Activated CD8-positive, alpha-beta T cell treated with anti-CD3 and anti-CD28 coated beads for 36 hours (primary cell): ENCODE results near the gene RAG1. TPM values are rescaled to one million over a fixed set of nuclear protein-coding genes. Genes with fewer than 3 reads are reported as not detected.

Experiments used
- ATAC-seq: fragments of 200-7000 bp; cut with Tn5 transposase; one replicate; pipeline ENCODE4 v1.10.0; 2021; ENCODE audit warnings: mild to moderate bottlenecking, moderate library complexity
- CTCF ChIA-PET: fragments of 350-600 bp; sonication (Branson Sonifier 250); formaldehyde crosslinking; loops from one replicate; lab custom pipeline; 2021; ENCODE audit warnings: antibody characterized with exemption; lab: Charles Lee
- POLR2A ChIA-PET: fragments of 350-600 bp; sonication (Branson Sonifier 250); formaldehyde crosslinking; loops from one replicate; lab custom pipeline; 2021; ENCODE audit warnings: antibody characterized with exemption; lab: Charles Lee
- DNase-seq: peaks from one replicate; pipeline ENCODE4 v3.0.0-alpha.2; 2020
- H3K27ac Mint-ChIP-seq: one replicate; pipeline ENCODE4 v1.8.0; 2021; ENCODE audit warnings: mild to moderate bottlenecking, mixed read lengths
- H3K27me3 Mint-ChIP-seq: one replicate; pipeline ENCODE4 v1.8.0; 2021; ENCODE audit warnings: mixed read lengths
- H3K36me3 Mint-ChIP-seq: one replicate; pipeline ENCODE4 v1.8.0; 2021; ENCODE audit warnings: low read depth, mixed read lengths
- H3K4me1 Mint-ChIP-seq: one replicate; pipeline ENCODE4 v1.8.0; 2021; ENCODE audit warnings: low read depth, mixed read lengths
- H3K4me3 Mint-ChIP-seq: one replicate; pipeline ENCODE4 v1.8.0; 2021; ENCODE audit warnings: mild to moderate bottlenecking, moderate library complexity, mixed read lengths
- H3K9me3 Mint-ChIP-seq: one replicate; pipeline ENCODE4 v1.8.0; 2021; ENCODE audit warnings: mixed read lengths
- intact Hi-C: fragments of 100-400 bp; cut with micrococcal nuclease; formaldehyde crosslinking; loops from one replicate; pipeline ENCODE4 v1.10.0; 2022
- total RNA-seq, 2 experiments: library from RNA; stranded (reverse); gene quantifications; one replicate each; pipeline ENCODE4 v1.2.3, GENCODE V29; 2021
- TF ChIP-seq, protein P1 (sequence below): fragments of 200-600 bp; IDR thresholded peaks from one replicate; pipeline ENCODE4 v1.8.0; 2022; ENCODE audit warnings: antibody characterized with exemption, mild to moderate bottlenecking

RAG1 gene
- total RNA-seq, 2 experiments from 2014 or later: 0.16 to 0.36 TPM

DNA sequence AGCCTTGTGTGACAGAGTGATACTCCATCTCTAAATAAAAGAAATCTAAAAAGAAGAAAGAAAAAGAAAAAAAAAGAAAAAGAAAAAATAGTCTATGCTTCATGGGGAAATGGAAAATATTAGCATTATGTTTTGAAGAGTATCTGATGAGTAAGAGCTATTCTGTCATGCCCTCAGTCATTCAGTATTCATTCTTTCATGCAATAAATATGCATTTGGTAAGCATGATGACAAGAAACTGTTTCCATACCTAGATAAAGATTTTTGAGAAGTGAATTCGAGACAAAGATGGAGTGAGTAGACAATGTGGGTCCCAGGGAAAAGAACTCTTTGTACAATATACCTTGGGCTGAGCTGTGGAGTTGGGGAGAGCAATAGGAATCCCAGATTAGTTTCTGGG, 20.3 kb downstream of the RAG1 start:
- no peak for ATAC-seq
- ChIA-PET POLR2A (no interaction called here), CTCF (interaction anchor here (3.1 to 3.7 kb wide), 2 partner anchors 24 to 158 kb away, joined by 13 to 18 read pairs; no protein-coding TSS in a partner anchor)
- DNase-seq: no peak
- Mint-ChIP-seq H3K9me3 (no peaks in the 10 kb centered on the region), H3K4me1 (no peaks in the 10 kb centered on the region), H3K4me3 (no peak overlapping the region), H3K27me3 (peaks cover 23% of the 10 kb centered on the region), H3K27ac (no peak overlapping the region), H3K36me3 (no peaks in the 10 kb centered on the region)
- intact Hi-C loops: no loop called here
- TF ChIP-seq, protein P1, sequence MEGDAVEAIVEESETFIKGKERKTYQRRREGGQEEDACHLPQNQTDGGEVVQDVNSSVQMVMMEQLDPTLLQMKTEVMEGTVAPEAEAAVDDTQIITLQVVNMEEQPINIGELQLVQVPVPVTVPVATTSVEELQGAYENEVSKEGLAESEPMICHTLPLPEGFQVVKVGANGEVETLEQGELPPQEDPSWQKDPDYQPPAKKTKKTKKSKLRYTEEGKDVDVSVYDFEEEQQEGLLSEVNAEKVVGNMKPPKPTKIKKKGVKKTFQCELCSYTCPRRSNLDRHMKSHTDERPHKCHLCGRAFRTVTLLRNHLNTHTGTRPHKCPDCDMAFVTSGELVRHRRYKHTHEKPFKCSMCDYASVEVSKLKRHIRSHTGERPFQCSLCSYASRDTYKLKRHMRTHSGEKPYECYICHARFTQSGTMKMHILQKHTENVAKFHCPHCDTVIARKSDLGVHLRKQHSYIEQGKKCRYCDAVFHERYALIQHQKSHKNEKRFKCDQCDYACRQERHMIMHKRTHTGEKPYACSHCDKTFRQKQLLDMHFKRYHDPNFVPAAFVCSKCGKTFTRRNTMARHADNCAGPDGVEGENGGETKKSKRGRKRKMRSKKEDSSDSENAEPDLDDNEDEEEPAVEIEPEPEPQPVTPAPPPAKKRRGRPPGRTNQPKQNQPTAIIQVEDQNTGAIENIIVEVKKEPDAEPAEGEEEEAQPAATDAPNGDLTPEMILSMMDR: no peak

GRCh38 chr11:36590513-36590912, 22.7 kb downstream of the RAG1 start:
- Mint-ChIP-seq H3K27ac (no peak overlapping the region), H3K4me3 (no peak overlapping the region), H3K9me3 (no peaks in the 10 kb centered on the region), H3K27me3 (peaks cover 36% of the 10 kb centered on the region), H3K4me1 (peaks cover 5% of the 10 kb centered on the region), H3K36me3 (no peaks in the 10 kb centered on the region)
- TF ChIP-seq, protein P1: no peak
- CTCF ChIA-PET: no interaction called here
- POLR2A ChIA-PET: interaction anchor here (0.6 kb wide), 1 partner anchor 13 kb away, joined by 3 read pairs; no protein-coding TSS in a partner anchor
- intact Hi-C loops: no loop called here
- ATAC-seq (no peak), DNase-seq (no peak)

- H3K9me3 Mint-ChIP-seq: no peaks in the 10 kb centered on the region
- POLR2A ChIA-PET: no interaction called here
- CTCF ChIA-PET: no interaction called here
- H3K27me3 Mint-ChIP-seq: peaks cover 36% of the 10 kb centered on the region
- peaks cover 5% of the 10 kb centered on the region for H3K4me1 Mint-ChIP-seq
- TF ChIP-seq, protein P1: no peak
- no peak overlapping the region for H3K27ac Mint-ChIP-seq
- ATAC-seq (no peak), DNase-seq (no peak)
- no peaks in the 10 kb centered on the region for H3K36me3 Mint-ChIP-seq
- intact Hi-C loops: no loop called here
- no peak overlapping the region for H3K4me3 Mint-ChIP-seq
These were observed 23.6 kb downstream of the RAG1 start for GRCh38 chr11:36591433-36591832.

DNA sequence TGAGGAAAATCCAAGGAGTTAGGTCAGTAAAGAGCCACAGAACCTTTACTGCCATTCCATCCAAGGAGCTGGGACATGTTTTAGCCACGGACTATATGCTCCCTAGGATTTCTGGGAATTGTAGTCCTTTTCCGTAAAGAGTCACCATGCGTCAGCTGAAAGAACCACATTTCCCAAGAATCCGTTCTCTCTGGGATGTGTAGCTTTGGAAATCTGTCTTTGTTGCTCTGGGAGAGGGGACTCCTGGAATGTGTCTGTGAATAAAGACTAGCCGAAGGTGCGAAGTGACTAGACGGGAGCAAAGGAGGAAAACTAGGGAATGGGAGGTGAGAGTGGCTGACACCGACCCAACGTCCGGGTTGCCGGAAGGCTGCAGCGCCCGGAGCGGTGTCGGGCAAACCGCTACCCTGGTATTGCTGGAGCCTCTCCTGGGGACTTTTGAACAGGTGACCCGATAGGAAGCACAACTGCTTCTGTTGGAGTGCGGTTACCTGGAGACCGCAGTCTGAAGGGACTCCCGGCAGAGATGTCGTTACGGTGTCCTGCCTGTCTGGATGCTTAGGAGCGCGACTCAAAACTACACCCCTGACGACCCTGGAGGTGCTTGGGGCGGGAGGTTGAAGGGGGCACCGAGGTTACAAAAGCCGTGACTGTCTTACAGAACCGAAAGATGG, 26.6 kb downstream of the RAG1 start, which contains the start of gene IFTAP:
IFTAP (plus strand) TSS at position 187 of the 674 bp plus-strand sequence. CDS start 15,602 bp downstream, outside the sequence.
- TF ChIP-seq, protein P1: no peak
- DNase-seq: peak; percentile 42
- peak within 1 kb of the TSS; percentile 85 for H3K4me3 Mint-ChIP-seq
- intact Hi-C loops: no loop called here
- H3K36me3 Mint-ChIP-seq: no peaks in the 10 kb centered on the region
- H3K27ac Mint-ChIP-seq: no peak within 1 kb of the TSS
- POLR2A ChIA-PET: no interaction called here
- ATAC-seq: peak; percentile 88
- H3K4me1 Mint-ChIP-seq: peaks cover 5% of the 10 kb centered on the region
- H3K9me3 Mint-ChIP-seq: no peaks in the 10 kb centered on the region
- H3K27me3 Mint-ChIP-seq: peaks cover 31% of the 10 kb centered on the region
- CTCF ChIA-PET: no interaction called here

DNA sequence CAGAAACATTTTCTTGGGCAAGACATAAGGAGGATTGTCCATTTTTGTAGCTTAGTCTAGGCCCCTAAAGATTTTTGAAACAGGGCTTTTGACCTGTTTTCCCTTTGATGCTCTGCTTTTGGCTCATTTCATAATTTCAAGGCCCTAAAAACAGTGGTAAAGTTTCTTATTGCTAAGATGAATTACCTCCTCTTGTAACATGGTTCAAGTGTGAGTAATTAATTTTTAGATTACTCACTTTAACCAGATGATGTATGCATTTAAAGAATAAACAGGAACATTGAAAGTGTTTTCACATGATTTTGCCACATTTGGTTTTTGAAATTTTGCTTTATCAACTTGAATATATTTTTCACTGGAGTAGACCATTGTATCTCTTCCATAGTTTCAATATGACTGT, 29.1 kb downstream of the RAG1 start:
- no peak for ATAC-seq

More for the DNA sequence above, 29.1 kb downstream of the RAG1 start:
- Mint-ChIP-seq H3K36me3 (no peaks in the 10 kb centered on the region), H3K27me3 (peaks cover 27% of the 10 kb centered on the region), H3K9me3 (no peaks in the 10 kb centered on the region), H3K4me1 (peaks cover 5% of the 10 kb centered on the region), H3K27ac (no peak overlapping the region), H3K4me3 (no peak overlapping the region)
- TF ChIP-seq, protein P1: no peak
- DNase-seq: no peak
- ChIA-PET POLR2A (no interaction called here), CTCF (no interaction called here)
- intact Hi-C loops: no loop called here
